AG04450 (cell line): ENCODE results near the gene PRDM10. TPM values are rescaled to one million over a fixed set of nuclear protein-coding genes. Genes with fewer than 3 reads are reported as not detected.
A peak's percentile ranks its signal among the peaks of the same experiment; 100 is the strongest.

Experiments used
- CTCF ChIA-PET: fragments of 300-600, 350-600 bp; formaldehyde crosslinking; extraction: SDS; loops from one replicate; lab custom pipeline; 2022; ENCODE audit warnings: antibody characterized with exemption, inconsistent platforms; lab: Charles Lee
- POLR2A ChIA-PET: fragments of 350-600 bp; formaldehyde crosslinking; extraction: SDS; loops from one replicate; lab custom pipeline; 2021; ENCODE audit warnings: antibody characterized with exemption, inconsistent platforms; lab: Yijun Ruan, JAX
- DNase-seq: peaks from one replicate; pipeline ENCODE4 v3.0.0-alpha.2; 2011; ENCODE audit warnings: low read depth, low spot score
- H3K27ac ChIP-seq: one replicate; pipeline ENCODE4 v1.5.1; 2012; ENCODE audit warnings: low read depth, low read length, control low read depth
- H3K27me3 ChIP-seq: one replicate; pipeline ENCODE4 v1.6.0; 2012; ENCODE audit warnings: low read length; ENCODE audit not compliant: control insufficient read depth, insufficient read depth
- H3K4me3 ChIP-seq: 2 replicates; pipeline ENCODE4 v1.5.1; 2011; ENCODE audit warnings: mild to moderate bottlenecking, low read depth, low read length, control low read depth
- H3K9me3 ChIP-seq: 2 replicates; pipeline ENCODE4 v1.5.1; 2012; ENCODE audit warnings: low read length; ENCODE audit not compliant: control insufficient read depth, insufficient read depth
- polyA minus RNA-seq: library from RNA; depleted of rRNA, polyadenylated mRNA; stranded (reverse); fragments of >200 nt; gene quantifications from 2 replicates; pipeline ENCODE4 v1.2.3, GENCODE V29; 2011; rRNA and poly(A)+ RNA removed
- polyA plus RNA-seq: library from polyadenylated mRNA; depleted of rRNA; stranded (reverse); fragments of >200 nt; gene quantifications from 2 replicates; pipeline ENCODE4 v1.2.3, GENCODE V29; 2011; rRNA removed
- TF ChIP-seq, protein P1 (sequence below): IDR thresholded peaks from 2 replicates; pipeline ENCODE4 v1.5.1; 2011; ENCODE audit warnings: low read depth, low read length, control low read depth, inconsistent platforms

The PRDM10 gene, protein sequence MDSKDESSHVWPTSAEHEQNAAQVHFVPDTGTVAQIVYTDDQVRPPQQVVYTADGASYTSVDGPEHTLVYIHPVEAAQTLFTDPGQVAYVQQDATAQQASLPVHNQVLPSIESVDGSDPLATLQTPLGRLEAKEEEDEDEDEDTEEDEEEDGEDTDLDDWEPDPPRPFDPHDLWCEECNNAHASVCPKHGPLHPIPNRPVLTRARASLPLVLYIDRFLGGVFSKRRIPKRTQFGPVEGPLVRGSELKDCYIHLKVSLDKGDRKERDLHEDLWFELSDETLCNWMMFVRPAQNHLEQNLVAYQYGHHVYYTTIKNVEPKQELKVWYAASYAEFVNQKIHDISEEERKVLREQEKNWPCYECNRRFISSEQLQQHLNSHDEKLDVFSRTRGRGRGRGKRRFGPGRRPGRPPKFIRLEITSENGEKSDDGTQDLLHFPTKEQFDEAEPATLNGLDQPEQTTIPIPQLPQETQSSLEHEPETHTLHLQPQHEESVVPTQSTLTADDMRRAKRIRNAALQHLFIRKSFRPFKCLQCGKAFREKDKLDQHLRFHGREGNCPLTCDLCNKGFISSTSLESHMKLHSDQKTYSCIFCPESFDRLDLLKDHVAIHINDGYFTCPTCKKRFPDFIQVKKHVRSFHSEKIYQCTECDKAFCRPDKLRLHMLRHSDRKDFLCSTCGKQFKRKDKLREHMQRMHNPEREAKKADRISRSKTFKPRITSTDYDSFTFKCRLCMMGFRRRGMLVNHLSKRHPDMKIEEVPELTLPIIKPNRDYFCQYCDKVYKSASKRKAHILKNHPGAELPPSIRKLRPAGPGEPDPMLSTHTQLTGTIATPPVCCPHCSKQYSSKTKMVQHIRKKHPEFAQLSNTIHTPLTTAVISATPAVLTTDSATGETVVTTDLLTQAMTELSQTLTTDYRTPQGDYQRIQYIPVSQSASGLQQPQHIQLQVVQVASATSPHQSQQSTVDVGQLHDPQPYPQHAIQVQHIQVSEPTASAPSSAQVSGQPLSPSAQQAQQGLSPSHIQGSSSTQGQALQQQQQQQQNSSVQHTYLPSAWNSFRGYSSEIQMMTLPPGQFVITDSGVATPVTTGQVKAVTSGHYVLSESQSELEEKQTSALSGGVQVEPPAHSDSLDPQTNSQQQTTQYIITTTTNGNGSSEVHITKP
- 3.9 and 4.7 TPM in 2 replicates for polyA plus RNA-seq
- 10.9 and 20.2 TPM in 2 replicates for polyA minus RNA-seq

DNA sequence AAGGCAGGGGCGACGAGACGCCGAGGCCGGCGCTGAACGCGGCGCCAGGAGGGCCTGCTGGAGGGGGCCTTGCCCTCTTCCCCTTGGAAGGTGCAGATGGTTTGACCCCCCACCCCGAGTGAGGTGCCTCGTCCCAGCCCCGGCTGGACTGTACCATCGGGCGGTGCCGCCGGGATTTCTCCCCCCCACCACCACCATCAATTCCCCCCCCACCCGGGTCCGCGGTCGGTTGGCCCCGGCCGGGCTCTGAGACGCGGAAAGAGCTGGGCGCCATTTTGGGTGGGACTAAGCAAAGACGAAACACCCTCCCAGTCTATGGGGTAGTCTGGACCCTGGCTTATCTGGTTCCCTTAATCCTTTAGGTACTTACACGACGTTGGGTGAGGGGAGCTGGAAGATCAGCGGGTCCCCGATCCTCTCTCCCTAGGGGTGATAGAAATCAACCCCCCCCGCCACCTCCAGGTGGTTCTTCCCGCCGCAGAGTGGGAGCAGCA lies at the start of gene PRDM10:
Gene PRDM10, minus strand, starts transcription at position 484 of the 494 bp plus-strand sequence. CDS start 41,871 bp downstream, outside the sequence.
- Histone ChIP-seq H3K27me3 (no peaks in the 10 kb centered on the region), H3K27ac (peak within 1 kb of the TSS; percentile 99), H3K4me3 (peak within 1 kb of the TSS; percentile 75), H3K9me3 (no peaks in the 10 kb centered on the region)
- ChIA-PET CTCF (interaction anchor here (0.6 to 1.2 kb wide), 4 partner anchors 12 to 130 kb away, joined by 3 to 9 read pairs (median 6); no protein-coding TSS in a partner anchor), POLR2A (interaction anchor here (0.6 to 2.7 kb wide), 22 partner anchors 10 to 1524 kb away, joined by 3 to 19 read pairs (median 4); partner anchors contain the start of gene APLP2)
- TF ChIP-seq, protein P1, sequence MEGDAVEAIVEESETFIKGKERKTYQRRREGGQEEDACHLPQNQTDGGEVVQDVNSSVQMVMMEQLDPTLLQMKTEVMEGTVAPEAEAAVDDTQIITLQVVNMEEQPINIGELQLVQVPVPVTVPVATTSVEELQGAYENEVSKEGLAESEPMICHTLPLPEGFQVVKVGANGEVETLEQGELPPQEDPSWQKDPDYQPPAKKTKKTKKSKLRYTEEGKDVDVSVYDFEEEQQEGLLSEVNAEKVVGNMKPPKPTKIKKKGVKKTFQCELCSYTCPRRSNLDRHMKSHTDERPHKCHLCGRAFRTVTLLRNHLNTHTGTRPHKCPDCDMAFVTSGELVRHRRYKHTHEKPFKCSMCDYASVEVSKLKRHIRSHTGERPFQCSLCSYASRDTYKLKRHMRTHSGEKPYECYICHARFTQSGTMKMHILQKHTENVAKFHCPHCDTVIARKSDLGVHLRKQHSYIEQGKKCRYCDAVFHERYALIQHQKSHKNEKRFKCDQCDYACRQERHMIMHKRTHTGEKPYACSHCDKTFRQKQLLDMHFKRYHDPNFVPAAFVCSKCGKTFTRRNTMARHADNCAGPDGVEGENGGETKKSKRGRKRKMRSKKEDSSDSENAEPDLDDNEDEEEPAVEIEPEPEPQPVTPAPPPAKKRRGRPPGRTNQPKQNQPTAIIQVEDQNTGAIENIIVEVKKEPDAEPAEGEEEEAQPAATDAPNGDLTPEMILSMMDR: no peak
- DNase-seq: peak; percentile 79

DNA sequence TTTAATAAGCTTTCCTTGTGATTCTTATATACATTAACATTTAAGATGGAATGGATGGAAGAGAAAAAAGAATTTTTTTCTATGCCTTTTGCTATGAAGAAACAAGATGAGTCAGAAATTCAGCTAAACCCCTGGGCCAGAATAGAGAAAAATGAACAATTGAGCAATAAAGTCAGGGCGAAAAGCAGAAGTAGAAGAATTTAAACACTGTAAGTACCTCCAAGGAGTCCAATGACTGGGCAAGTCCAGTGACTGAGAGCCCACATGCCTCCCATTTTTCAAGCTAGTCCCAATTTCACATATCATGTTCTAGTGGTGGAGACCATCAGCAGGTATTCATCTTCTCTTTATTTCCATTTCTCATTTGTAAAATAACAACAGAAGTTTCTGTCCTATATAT lies 48.4 kb upstream of the PRDM10 start:
- TF ChIP-seq, protein P1: no peak
- ChIA-PET POLR2A (interaction anchor here (0.8 to 1.6 kb wide), 3 partner anchors 19 to 48 kb away, joined by 3 to 6 read pairs (median 4); partner anchors contain the start of gene APLP2), CTCF (interaction anchor here (1.0 kb wide), 1 partner anchor 81 kb away, joined by 4 read pairs; no protein-coding TSS in a partner anchor)
- Histone ChIP-seq H3K9me3 (peaks cover 2% of the 10 kb centered on the region; the same call in 1 of the 2 replicates), H3K27ac (no peak overlapping the region), H3K27me3 (peaks cover 4% of the 10 kb centered on the region), H3K4me3 (no peak overlapping the region)
- DNase-seq: no peak

DNA sequence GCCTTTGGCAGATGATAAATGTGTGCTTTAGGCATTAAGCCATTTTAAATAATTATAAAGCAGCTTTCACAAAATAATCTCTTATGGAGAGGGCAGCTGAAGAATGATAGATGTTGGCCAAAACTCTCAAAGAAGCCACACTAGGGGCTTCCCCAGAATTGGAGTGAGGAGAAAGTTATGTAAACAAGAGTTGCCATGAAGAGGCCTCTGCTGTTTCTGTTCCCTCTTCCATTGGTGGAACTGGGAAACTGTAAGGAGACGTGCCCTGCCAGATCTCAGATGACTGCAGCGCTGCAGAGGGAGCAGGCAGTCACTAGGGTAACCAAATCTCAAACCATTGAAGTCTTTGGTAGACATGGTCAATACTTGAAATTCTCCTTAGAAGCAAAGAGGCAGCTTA lies 47.6 kb upstream of the PRDM10 start:
- Histone ChIP-seq H3K4me3 (no peak overlapping the region), H3K27ac (no peak overlapping the region), H3K9me3 (peaks cover 2% of the 10 kb centered on the region; the same call in 1 of the 2 replicates), H3K27me3 (peaks cover 4% of the 10 kb centered on the region)
- POLR2A ChIA-PET: interaction anchor here (0.5 to 1.2 kb wide), 3 partner anchors 20 to 48 kb away, joined by 3 to 6 read pairs (median 4); partner anchors contain the start of genes APLP2 and PRDM10
- TF ChIP-seq, protein P1: no peak
- DNase-seq: no peak
- CTCF ChIA-PET: interaction anchor here (1.0 kb wide), 1 partner anchor 82 kb away, joined by 4 read pairs; no protein-coding TSS in a partner anchor

DNA sequence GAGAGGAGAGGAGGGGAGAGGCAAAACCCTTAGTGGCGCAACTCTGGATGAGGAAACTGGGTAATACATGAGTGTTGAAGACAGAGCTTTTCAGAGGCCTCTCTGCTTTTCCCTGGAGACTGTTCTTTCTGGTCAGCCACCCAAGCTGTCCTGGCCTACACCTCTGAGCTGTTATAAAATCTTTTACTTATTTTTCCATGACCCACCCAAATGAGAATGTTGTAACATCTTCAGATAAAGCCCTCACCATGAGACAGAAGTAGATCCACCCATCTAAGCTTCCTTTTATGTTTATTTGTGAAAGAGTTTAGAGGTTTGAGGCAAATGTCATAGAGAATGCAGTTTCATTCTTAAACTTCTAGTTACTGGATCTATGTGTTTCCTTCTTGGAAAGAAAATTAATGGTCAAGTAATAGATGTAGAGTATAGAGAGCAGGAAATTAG lies 46.7 kb upstream of the PRDM10 start:
- H3K27ac ChIP-seq: no peak overlapping the region
- TF ChIP-seq, protein P1: no peak
- POLR2A ChIA-PET: interaction anchor here (1.2 kb wide), 1 partner anchor 47 kb away, joined by 4 read pairs; the partner anchor contains the start of gene PRDM10
- H3K27me3 ChIP-seq: peaks cover 4% of the 10 kb centered on the region
- CTCF ChIA-PET: no interaction called here
- no peak for DNase-seq
- H3K9me3 ChIP-seq: peaks cover 2% of the 10 kb centered on the region; the same call in 1 of the 2 replicates
- no peak overlapping the region for H3K4me3 ChIP-seq
